HepG2 (cell line): Measurements from ENCODE around the gene PRM2. TPM values are rescaled to one million over a fixed set of nuclear protein-coding genes. Genes with fewer than 3 reads are reported as not detected.

ENCODE experiments used
- PAWR ChIP-seq: sonication (generic); formaldehyde crosslinking; IDR thresholded peaks from 2 replicates; pipeline ENCODE4 v1.4.0; 2020; ENCODE audit warnings: missing genetic modification reagents, mild to moderate bottlenecking, borderline replicate concordance
- RFX3 ChIP-seq: IDR thresholded peaks from 2 replicates; pipeline ENCODE4 v1.6.1; 2016; ENCODE audit warnings: missing biosample characterization, missing genetic modification reagents
- SNAPC4 ChIP-seq: sonication (generic); formaldehyde crosslinking; IDR thresholded peaks from 2 replicates; pipeline ENCODE4 v1.4.0; 2020; ENCODE audit warnings: mild to moderate bottlenecking, missing genetic modification reagents
- ZNF18 ChIP-seq: sonication (generic); formaldehyde crosslinking; IDR thresholded peaks from 2 replicates; pipeline ENCODE4 v1.8.0; 2022; ENCODE audit warnings: mild to moderate bottlenecking, missing genetic modification reagents; ENCODE audit not compliant: insufficient replicate concordance
- ZNF646 ChIP-seq: sonication (generic); formaldehyde crosslinking; IDR thresholded peaks from 2 replicates; pipeline ENCODE4 v1.9.0; 2021; ENCODE audit warnings: mild to moderate bottlenecking, missing genetic modification reagents
- ZNF792 ChIP-seq: IDR thresholded peaks from 2 replicates; pipeline ENCODE4 v1.6.1; 2016
- ZNF83 ChIP-seq: sonication (generic); formaldehyde crosslinking; IDR thresholded peaks from 2 replicates; pipeline ENCODE4 v1.4.0; 2020; ENCODE audit warnings: missing genetic modification reagents, mild to moderate bottlenecking, borderline replicate concordance
- polyA plus RNA-seq, 8 experiments: library from polyadenylated mRNA; depleted of rRNA in 3 of 8; stranded (reverse) in 7 of 8; unstranded in 1 of 8; fragments of >200 nt; fragmentation: Illumina TruSeq in 4 of 8; extraction: Trizol in 4 of 8; gene quantifications; 2 replicates each; pipeline versions ENCODE4 v1.2.1 to v1.2.3, GENCODE V29; 2011 to 2016; ENCODE audit warnings: low read depth in 4 of 8, missing spikeins in 1 of 8, mixed read lengths in 1 of 8; ENCODE audit not compliant: insufficient read depth in 1 of 8
- total RNA-seq, 5 experiments: library from RNA; depleted of rRNA; stranded (reverse); fragments of >200 nt; fragmentation: Illumina TruSeq; extraction: Trizol; gene quantifications; 2 replicates each; pipeline ENCODE4 v1.2.3, GENCODE V29; 2016; ENCODE audit warnings: low read depth in 1 of 5

The PRM2 gene
- total and polyA plus RNA-seq, 2 of the 13 experiments (the other 11 are each of a cell fraction or from before 2014, with no cell fraction given): 0.54 TPM; not detected in 1

GRCh38 chr16:11256661-11257130, 19.6 kb downstream of the PRM2 start (continued):
- TF ChIP-seq SNAPC4 (CRISPR knock-in tag) (no peak), ZNF83 (CRISPR knock-in tag) (no peak), ZNF646 (CRISPR knock-in tag) (no peak), PAWR (CRISPR knock-in tag) (no peak), ZNF792 (no peak), ZNF18 (no peak), RFX3 (CRISPR knock-in tag) (no peak)
